T-helper 22 cell (primary cell): ENCODE results near the gene SEPTIN5.
"Not testable (repeated sequence)": the region's sequence is repeated elsewhere in the genome, so short reads cannot be mapped to it uniquely, and the experiment has no call there.

ENCODE experiments used
- DNase-seq: peaks from one replicate; pipeline ENCODE4 v3.0.0-alpha.2; 2020; ENCODE audit warnings: low read depth

Gene SEPTIN5

GRCh38 chr22:19714312-19715187 is at the start of gene SEPTIN5:
TSS of gene SEPTIN5 (plus strand) at chr22:19714503. CDS start at chr22:19714589, 86 bp downstream.
- no peak for DNase-seq

GRCh38 chr22:19664951-19665783 is 49.1 kb upstream of the SEPTIN5 start:
- DNase-seq: no peak

GRCh38 chr22:19665784-19666672 is 48.3 kb upstream of the SEPTIN5 start:
- no peak for DNase-seq

- DNase-seq: no peak
Measured at GRCh38 chr22:19666673-19667593, 47.4 kb upstream of the SEPTIN5 start.

- no peak for DNase-seq
Measured at GRCh38 chr22:19667872-19668740, 46.2 kb upstream of the SEPTIN5 start.

GRCh38 chr22:19668748-19669147 is 45.6 kb upstream of the SEPTIN5 start:
- no peak for DNase-seq

GRCh38 chr22:19669570-19669969 is 44.7 kb upstream of the SEPTIN5 start:
- DNase-seq: no peak

GRCh38 chr22:19671316-19671715 is 43.0 kb upstream of the SEPTIN5 start:
- no peak for DNase-seq

GRCh38 chr22:19672054-19672776 is 42.1 kb upstream of the SEPTIN5 start:
- no peak for DNase-seq

- no peak for DNase-seq
Measured at GRCh38 chr22:19673660-19674059, 40.6 kb upstream of the SEPTIN5 start.

- no peak for DNase-seq
Measured at GRCh38 chr22:19674129-19674928, 40.0 kb upstream of the SEPTIN5 start.

- no peak for DNase-seq
Measured at GRCh38 chr22:19674929-19675253, 39.4 kb upstream of the SEPTIN5 start.

- DNase-seq: no peak
Measured at GRCh38 chr22:19675428-19675827, 38.9 kb upstream of the SEPTIN5 start.

- not testable (repeated sequence) for DNase-seq
Measured at GRCh38 chr22:19676437-19676836, 37.9 kb upstream of the SEPTIN5 start.

- no peak for DNase-seq
Measured at GRCh38 chr22:19678949-19679521, 35.3 kb upstream of the SEPTIN5 start.

- no peak for DNase-seq
Measured at GRCh38 chr22:19679522-19680101, 34.7 kb upstream of the SEPTIN5 start.

GRCh38 chr22:19680287-19680881 is 33.9 kb upstream of the SEPTIN5 start:
- DNase-seq: no peak
